HEK293 (cell line): ENCODE measurements around the gene MEGF10.

Experiments
- CTCF ChIA-PET: fragments of 350-600 bp; formaldehyde crosslinking; extraction: SDS; loops from one replicate; lab custom pipeline; 2021; ENCODE audit warnings: antibody characterized with exemption; lab: Yijun Ruan, JAX
- POLR2A ChIA-PET: fragments of 300-600 bp; formaldehyde crosslinking; extraction: SDS; loops from one replicate; lab custom pipeline; 2020; ENCODE audit warnings: antibody characterized with exemption, inconsistent platforms; lab: Yijun Ruan, JAX
- H3K27ac ChIP-seq: fragments of 200-500 bp; sonication (Bioruptor generic); 2 replicates; pipeline ENCODE4 v1.5.1; 2014; ENCODE audit warnings: low read depth, low read length, control low read depth, inconsistent platforms; ENCODE audit errors: extremely low read depth
- H3K36me3 ChIP-seq, 2 experiments: fragments of 200-500 bp in 1 of 2; sonication (Bioruptor generic) in 1 of 2; 1 replicate in 1 of 2; 2 replicates in 1 of 2; pipeline ENCODE4 v1.5.1; 2014 to 2017; ENCODE audit warnings: inconsistent platforms in 2 of 2, low read length in 2 of 2; ENCODE audit not compliant: control insufficient read depth in 2 of 2, insufficient read depth in 1 of 2
- H3K4me1 ChIP-seq: fragments of 200-500 bp; sonication (Bioruptor generic); 2 replicates; pipeline ENCODE4 v1.5.1; 2014; ENCODE audit warnings: mild to moderate bottlenecking, low read length, inconsistent platforms; ENCODE audit not compliant: control insufficient read depth, insufficient read depth
- H3K4me3 ChIP-seq: 2 replicates; pipeline ENCODE4 v1.5.1; 2011; ENCODE audit warnings: low read depth, mild to moderate bottlenecking, control low read depth, low read length, moderate library complexity
- H3K9me3 ChIP-seq: fragments of 200-500 bp; sonication (Bioruptor generic); 2 replicates; pipeline ENCODE4 v1.5.1; 2014; ENCODE audit warnings: low read depth, low read length, inconsistent platforms; ENCODE audit not compliant: control insufficient read depth, insufficient read depth
- EGR2 ChIP-seq: fragments of 450-650 bp; formaldehyde crosslinking; IDR thresholded peaks from 2 replicates; pipeline ENCODE4 v1.5.1; 2016; ENCODE audit warnings: low read depth, missing biosample characterization, missing genetic modification characterization
- HOXD13 ChIP-seq: sonication (generic); formaldehyde crosslinking; IDR thresholded peaks from 2 replicates; pipeline ENCODE4 v1.8.0; 2022; ENCODE audit warnings: missing genetic modification reagents, borderline replicate concordance
- MEIS1 ChIP-seq: sonication (generic); formaldehyde crosslinking; IDR thresholded peaks from 2 replicates; pipeline ENCODE4 v1.8.1; 2022; ENCODE audit warnings: missing genetic modification reagents, mild to moderate bottlenecking, borderline replicate concordance
- PRDM2 ChIP-seq: fragments of 450-650 bp; formaldehyde crosslinking; IDR thresholded peaks from 2 replicates; pipeline ENCODE4 v1.5.1; 2016; ENCODE audit warnings: missing biosample characterization, missing genetic modification characterization, borderline replicate concordance
- ZBTB1 ChIP-seq: fragments of 450-650 bp; formaldehyde crosslinking; IDR thresholded peaks from 2 replicates; pipeline ENCODE4 v1.5.1; 2016; ENCODE audit warnings: missing biosample characterization, missing genetic modification characterization
- ZBTB48 ChIP-seq: fragments of 450-650 bp; formaldehyde crosslinking; IDR thresholded peaks from 2 replicates; pipeline ENCODE4 v1.5.1; 2016; ENCODE audit warnings: missing biosample characterization, missing genetic modification characterization
- ZNF132 ChIP-seq: fragments of 450-650 bp; formaldehyde crosslinking; IDR thresholded peaks from 2 replicates; pipeline ENCODE4 v1.5.1; 2017; ENCODE audit warnings: missing biosample characterization, missing genetic modification characterization, borderline replicate concordance
- ZNF248 ChIP-seq: fragments of 450-650 bp; formaldehyde crosslinking; IDR thresholded peaks from 2 replicates; pipeline ENCODE4 v1.5.1; 2017; ENCODE audit warnings: missing biosample characterization, missing genetic modification characterization
- ZNF302 ChIP-seq: fragments of 450-650 bp; formaldehyde crosslinking; IDR thresholded peaks from 2 replicates; pipeline ENCODE4 v1.5.1; 2016; ENCODE audit warnings: missing biosample characterization, missing genetic modification characterization, low read depth
- ZNF37A ChIP-seq: fragments of 450-650 bp; IDR thresholded peaks from 2 replicates; pipeline ENCODE4 v1.5.1; 2018; ENCODE audit warnings: missing biosample characterization, missing genetic modification characterization
- ZNF426 ChIP-seq: fragments of 450-650 bp; formaldehyde crosslinking; IDR thresholded peaks from 2 replicates; pipeline ENCODE4 v1.5.1; 2017; ENCODE audit warnings: missing biosample characterization, missing genetic modification characterization, mild to moderate bottlenecking, inconsistent platforms, moderate library complexity
- ZNF473 ChIP-seq: fragments of 450-650 bp; formaldehyde crosslinking; IDR thresholded peaks from 2 replicates; pipeline ENCODE4 v1.5.1; 2017; ENCODE audit warnings: missing biosample characterization, missing genetic modification characterization
- ZNF558 ChIP-seq: fragments of 450-650 bp; formaldehyde crosslinking; IDR thresholded peaks from 2 replicates; pipeline ENCODE4 v1.5.1; 2016; ENCODE audit warnings: missing biosample characterization, missing genetic modification characterization
- ZNF596 ChIP-seq: fragments of 450-650 bp; IDR thresholded peaks from 2 replicates; pipeline ENCODE4 v1.5.0; 2018; ENCODE audit warnings: missing biosample characterization, mild to moderate bottlenecking, missing genetic modification characterization, moderate library complexity
- ZNF621 ChIP-seq: fragments of 450-650 bp; formaldehyde crosslinking; IDR thresholded peaks from 2 replicates; pipeline ENCODE4 v1.5.1; 2017; ENCODE audit warnings: missing biosample characterization, missing genetic modification characterization
- ZNF623 ChIP-seq: fragments of 450-650 bp; formaldehyde crosslinking; IDR thresholded peaks from 2 replicates; pipeline ENCODE4 v1.5.1; 2016; ENCODE audit warnings: missing biosample characterization, missing genetic modification characterization
- ZNF701 ChIP-seq: fragments of 450-650 bp; formaldehyde crosslinking; IDR thresholded peaks from 2 replicates; pipeline ENCODE4 v1.5.1; 2016; ENCODE audit warnings: missing biosample characterization, missing genetic modification characterization
- ZNF792 ChIP-seq: fragments of 450-650 bp; formaldehyde crosslinking; IDR thresholded peaks from 2 replicates; pipeline ENCODE4 v1.5.1; 2016; ENCODE audit warnings: missing biosample characterization, missing genetic modification characterization
- ZNF843 ChIP-seq: fragments of 450-650 bp; formaldehyde crosslinking; IDR thresholded peaks from 2 replicates; pipeline ENCODE4 v1.5.1; 2016; ENCODE audit warnings: missing biosample characterization, missing genetic modification characterization
- TF ChIP-seq, protein P1 (sequence below): fragments of 450-650 bp; formaldehyde crosslinking; IDR thresholded peaks from 2 replicates; pipeline ENCODE4 v1.5.1; 2016; ENCODE audit warnings: missing biosample characterization, missing genetic modification characterization, low read depth
- TF ChIP-seq, protein P2 (sequence below): fragments of 450-650 bp; formaldehyde crosslinking; IDR thresholded peaks from 2 replicates; pipeline ENCODE4 v1.5.1; 2016; ENCODE audit warnings: missing biosample characterization, missing genetic modification characterization
- TF ChIP-seq, protein P3 (sequence below): fragments of 450-650 bp; formaldehyde crosslinking; IDR thresholded peaks from 2 replicates; pipeline ENCODE4 v1.5.1; 2016; ENCODE audit warnings: missing biosample characterization, missing genetic modification characterization
- TF ChIP-seq, protein P4 (sequence below): fragments of 450-650 bp; formaldehyde crosslinking; IDR thresholded peaks from 2 replicates; pipeline ENCODE4; 2016; ENCODE audit warnings: missing biosample characterization, missing genetic modification characterization
- TF ChIP-seq, protein P5 (sequence below): IDR thresholded peaks from 2 replicates; pipeline ENCODE4 v1.6.1; 2011; ENCODE audit warnings: mild to moderate bottlenecking, low read depth, low read length, borderline replicate concordance

MEGF10 gene

DNA sequence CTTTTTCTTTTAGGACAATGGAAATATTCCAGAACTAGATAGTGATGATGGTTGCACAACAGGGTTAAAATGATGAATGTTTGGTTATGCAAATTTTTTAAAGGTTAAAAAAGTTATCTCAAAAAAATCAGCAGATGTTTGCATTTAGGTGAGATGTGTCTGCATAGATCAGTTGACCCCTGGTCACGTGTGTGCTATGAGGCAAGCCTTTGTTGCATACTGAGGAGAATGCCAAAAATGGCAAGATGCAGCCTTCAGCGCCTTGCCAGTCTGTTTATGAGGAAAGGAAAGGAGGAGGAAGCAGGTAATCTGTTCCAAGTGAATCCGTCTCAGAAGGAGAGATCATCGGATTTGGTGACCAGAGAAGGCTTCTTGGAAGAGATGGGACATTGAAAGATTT lies 11.9 kb downstream of the MEGF10 start (continued):
- TF ChIP-seq, protein P1, sequence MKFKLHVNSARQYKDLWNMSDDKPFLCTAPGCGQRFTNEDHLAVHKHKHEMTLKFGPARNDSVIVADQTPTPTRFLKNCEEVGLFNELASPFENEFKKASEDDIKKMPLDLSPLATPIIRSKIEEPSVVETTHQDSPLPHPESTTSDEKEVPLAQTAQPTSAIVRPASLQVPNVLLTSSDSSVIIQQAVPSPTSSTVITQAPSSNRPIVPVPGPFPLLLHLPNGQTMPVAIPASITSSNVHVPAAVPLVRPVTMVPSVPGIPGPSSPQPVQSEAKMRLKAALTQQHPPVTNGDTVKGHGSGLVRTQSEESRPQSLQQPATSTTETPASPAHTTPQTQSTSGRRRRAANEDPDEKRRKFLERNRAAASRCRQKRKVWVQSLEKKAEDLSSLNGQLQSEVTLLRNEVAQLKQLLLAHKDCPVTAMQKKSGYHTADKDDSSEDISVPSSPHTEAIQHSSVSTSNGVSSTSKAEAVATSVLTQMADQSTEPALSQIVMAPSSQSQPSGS (tag by site-specific recombination), result no peak
- no peak for TF ChIP-seq ZBTB48 (tag by site-specific recombination)

DNA sequence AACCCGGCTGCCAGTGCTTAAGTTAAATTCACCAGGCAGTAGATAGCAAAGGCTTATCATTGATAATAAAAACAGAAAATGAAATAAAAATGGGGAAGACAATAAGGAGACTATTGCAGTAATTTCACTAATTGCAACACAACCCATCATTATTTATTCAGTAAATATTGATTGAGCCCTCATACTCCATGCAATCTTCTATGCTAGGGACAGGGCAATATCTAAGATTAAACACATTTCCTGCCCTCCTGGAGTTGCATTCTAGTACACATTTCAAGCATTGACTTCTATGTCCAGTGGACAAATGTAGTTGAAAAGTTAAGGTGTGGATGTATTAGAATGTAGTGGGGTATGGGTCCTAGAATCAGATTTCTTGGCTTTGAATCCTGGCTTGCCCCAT lies 12.8 kb downstream of the MEGF10 start:
- CTCF ChIA-PET, result interaction anchor here (3.7 kb wide), 1 partner anchor 11 kb away, joined by 16 read pairs; no protein-coding TSS in a partner anchor
- POLR2A ChIA-PET, result no interaction called here
- H3K27ac ChIP-seq, result no peak overlapping the region

GRCh38 chr5:127305493-127305892 lies 14.9 kb downstream of the MEGF10 start:
- no peak for TF ChIP-seq ZNF426
- TF ChIP-seq, protein P2, sequence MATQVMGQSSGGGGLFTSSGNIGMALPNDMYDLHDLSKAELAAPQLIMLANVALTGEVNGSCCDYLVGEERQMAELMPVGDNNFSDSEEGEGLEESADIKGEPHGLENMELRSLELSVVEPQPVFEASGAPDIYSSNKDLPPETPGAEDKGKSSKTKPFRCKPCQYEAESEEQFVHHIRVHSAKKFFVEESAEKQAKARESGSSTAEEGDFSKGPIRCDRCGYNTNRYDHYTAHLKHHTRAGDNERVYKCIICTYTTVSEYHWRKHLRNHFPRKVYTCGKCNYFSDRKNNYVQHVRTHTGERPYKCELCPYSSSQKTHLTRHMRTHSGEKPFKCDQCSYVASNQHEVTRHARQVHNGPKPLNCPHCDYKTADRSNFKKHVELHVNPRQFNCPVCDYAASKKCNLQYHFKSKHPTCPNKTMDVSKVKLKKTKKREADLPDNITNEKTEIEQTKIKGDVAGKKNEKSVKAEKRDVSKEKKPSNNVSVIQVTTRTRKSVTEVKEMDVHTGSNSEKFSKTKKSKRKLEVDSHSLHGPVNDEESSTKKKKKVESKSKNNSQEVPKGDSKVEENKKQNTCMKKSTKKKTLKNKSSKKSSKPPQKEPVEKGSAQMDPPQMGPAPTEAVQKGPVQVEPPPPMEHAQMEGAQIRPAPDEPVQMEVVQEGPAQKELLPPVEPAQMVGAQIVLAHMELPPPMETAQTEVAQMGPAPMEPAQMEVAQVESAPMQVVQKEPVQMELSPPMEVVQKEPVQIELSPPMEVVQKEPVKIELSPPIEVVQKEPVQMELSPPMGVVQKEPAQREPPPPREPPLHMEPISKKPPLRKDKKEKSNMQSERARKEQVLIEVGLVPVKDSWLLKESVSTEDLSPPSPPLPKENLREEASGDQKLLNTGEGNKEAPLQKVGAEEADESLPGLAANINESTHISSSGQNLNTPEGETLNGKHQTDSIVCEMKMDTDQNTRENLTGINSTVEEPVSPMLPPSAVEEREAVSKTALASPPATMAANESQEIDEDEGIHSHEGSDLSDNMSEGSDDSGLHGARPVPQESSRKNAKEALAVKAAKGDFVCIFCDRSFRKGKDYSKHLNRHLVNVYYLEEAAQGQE (tag by site-specific recombination), result no peak
- TF ChIP-seq ZNF302 (tag by site-specific recombination), result no peak
- TF ChIP-seq ZNF843 (tag by site-specific recombination), result no peak
- no peak for TF ChIP-seq ZNF623 (tag by site-specific recombination)
- TF ChIP-seq, protein P3, sequence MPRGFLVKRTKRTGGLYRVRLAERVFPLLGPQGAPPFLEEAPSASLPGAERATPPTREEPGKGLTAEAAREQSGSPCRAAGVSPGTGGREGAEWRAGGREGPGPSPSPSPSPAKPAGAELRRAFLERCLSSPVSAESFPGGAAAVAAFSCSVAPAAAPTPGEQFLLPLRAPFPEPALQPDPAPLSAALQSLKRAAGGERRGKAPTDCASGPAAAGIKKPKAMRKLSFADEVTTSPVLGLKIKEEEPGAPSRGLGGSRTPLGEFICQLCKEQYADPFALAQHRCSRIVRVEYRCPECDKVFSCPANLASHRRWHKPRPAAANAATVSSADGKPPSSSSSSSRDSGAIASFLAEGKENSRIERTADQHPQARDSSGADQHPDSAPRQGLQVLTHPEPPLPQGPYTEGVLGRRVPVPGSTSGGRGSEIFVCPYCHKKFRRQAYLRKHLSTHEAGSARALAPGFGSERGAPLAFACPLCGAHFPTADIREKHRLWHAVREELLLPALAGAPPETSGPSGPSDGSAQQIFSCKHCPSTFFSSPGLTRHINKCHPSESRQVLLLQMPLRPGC (tag by site-specific recombination), result no peak
- TF ChIP-seq, protein P4, sequence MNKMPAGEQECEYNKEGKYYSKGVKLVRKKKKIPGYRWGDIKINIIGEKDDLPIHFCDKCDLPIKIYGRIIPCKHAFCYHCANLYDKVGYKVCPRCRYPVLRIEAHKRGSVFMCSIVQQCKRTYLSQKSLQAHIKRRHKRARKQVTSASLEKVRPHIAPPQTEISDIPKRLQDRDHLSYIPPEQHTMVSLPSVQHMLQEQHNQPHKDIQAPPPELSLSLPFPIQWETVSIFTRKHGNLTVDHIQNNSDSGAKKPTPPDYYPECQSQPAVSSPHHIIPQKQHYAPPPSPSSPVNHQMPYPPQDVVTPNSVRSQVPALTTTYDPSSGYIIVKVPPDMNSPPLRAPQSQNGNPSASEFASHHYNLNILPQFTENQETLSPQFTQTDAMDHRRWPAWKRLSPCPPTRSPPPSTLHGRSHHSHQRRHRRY (tag by site-specific recombination), result no peak
- TF ChIP-seq PRDM2 (tag by site-specific recombination), result no peak
- TF ChIP-seq, protein P5, sequence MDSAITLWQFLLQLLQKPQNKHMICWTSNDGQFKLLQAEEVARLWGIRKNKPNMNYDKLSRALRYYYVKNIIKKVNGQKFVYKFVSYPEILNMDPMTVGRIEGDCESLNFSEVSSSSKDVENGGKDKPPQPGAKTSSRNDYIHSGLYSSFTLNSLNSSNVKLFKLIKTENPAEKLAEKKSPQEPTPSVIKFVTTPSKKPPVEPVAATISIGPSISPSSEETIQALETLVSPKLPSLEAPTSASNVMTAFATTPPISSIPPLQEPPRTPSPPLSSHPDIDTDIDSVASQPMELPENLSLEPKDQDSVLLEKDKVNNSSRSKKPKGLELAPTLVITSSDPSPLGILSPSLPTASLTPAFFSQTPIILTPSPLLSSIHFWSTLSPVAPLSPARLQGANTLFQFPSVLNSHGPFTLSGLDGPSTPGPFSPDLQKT, result no peak
- TF ChIP-seq, all 188 proteins: peak for 0
- ChIA-PET CTCF (interaction anchor here (0.6 to 3.7 kb wide), 2 partner anchors 9 to 765 kb away, joined by 4 to 16 read pairs; no protein-coding TSS in a partner anchor), POLR2A (no interaction called here)
- Histone ChIP-seq H3K4me1 (no peaks in the 10 kb centered on the region), H3K9me3 (no peaks in the 10 kb centered on the region), H3K27ac (no peak overlapping the region), H3K4me3 (no peak overlapping the region), H3K36me3 (no peaks in the 10 kb centered on the region)

More for the DNA sequence above, 12.8 kb downstream of the MEGF10 start:
- no peaks in the 10 kb centered on the region for H3K36me3 ChIP-seq
- H3K4me1 ChIP-seq, result no peaks in the 10 kb centered on the region
- H3K9me3 ChIP-seq, result no peaks in the 10 kb centered on the region
- H3K4me3 ChIP-seq, result no peak overlapping the region
- TF ChIP-seq EGR2 (tag by site-specific recombination), result no peak
- no peak for TF ChIP-seq MEIS1
- no peak for TF ChIP-seq ZNF248 (tag by site-specific recombination)
- TF ChIP-seq ZNF792, result no peak
- TF ChIP-seq HOXD13 (CRISPR knock-in tag), result no peak
- TF ChIP-seq ZNF37A (tag by site-specific recombination), result no peak
- TF ChIP-seq ZNF132 (tag by site-specific recombination), result no peak
- TF ChIP-seq ZNF621 (tag by site-specific recombination), result no peak
- TF ChIP-seq ZNF701, result no peak
- no peak for TF ChIP-seq ZNF473 (tag by site-specific recombination)
- TF ChIP-seq ZNF596 (tag by site-specific recombination), result no peak
- no peak for TF ChIP-seq ZBTB1
- TF ChIP-seq ZNF558, result no peak
